ENCODE measurements around the gene ARID5B.

Gene ARID5B

GRCh38 chr10:61931620-61932332 is 30.3 kb downstream of the ARID5B start:
- Histone ChIP-seq H3K4me3 (IDR thresholded peaks at IDR 0.05; ENCODE audit: insufficient read depth, low read depth, low read length) (no peak overlapping the region), H3K36me3 (ENCODE audit: insufficient read depth) (no peaks in the 10 kb centered on the region), H3K27me3 (ENCODE audit: insufficient read depth, low read depth) (no peaks in the 10 kb centered on the region), H3K27ac (no peak overlapping the region), H3K9ac (no peak overlapping the region), H4K20me1 (ENCODE audit: insufficient read depth) (no peaks in the 10 kb centered on the region), H2AFZ (ENCODE audit: low read depth) (no peak overlapping the region), H3K4me2 (no peak overlapping the region), H3K79me2 (ENCODE audit: insufficient read depth, low read depth) (no peaks in the 10 kb centered on the region), H3K4me1 (ENCODE audit: low read depth, poor library complexity, severe bottlenecking) (no peaks in the 10 kb centered on the region)
- TF ChIP-seq, protein P1, sequence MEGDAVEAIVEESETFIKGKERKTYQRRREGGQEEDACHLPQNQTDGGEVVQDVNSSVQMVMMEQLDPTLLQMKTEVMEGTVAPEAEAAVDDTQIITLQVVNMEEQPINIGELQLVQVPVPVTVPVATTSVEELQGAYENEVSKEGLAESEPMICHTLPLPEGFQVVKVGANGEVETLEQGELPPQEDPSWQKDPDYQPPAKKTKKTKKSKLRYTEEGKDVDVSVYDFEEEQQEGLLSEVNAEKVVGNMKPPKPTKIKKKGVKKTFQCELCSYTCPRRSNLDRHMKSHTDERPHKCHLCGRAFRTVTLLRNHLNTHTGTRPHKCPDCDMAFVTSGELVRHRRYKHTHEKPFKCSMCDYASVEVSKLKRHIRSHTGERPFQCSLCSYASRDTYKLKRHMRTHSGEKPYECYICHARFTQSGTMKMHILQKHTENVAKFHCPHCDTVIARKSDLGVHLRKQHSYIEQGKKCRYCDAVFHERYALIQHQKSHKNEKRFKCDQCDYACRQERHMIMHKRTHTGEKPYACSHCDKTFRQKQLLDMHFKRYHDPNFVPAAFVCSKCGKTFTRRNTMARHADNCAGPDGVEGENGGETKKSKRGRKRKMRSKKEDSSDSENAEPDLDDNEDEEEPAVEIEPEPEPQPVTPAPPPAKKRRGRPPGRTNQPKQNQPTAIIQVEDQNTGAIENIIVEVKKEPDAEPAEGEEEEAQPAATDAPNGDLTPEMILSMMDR (conservative IDR thresholded peaks at IDR 0.05; ENCODE audit: low read depth, low read length) = no peak

GRCh38 chr10:61933859-61934555 is 32.5 kb downstream of the ARID5B start:
- Histone ChIP-seq H3K27ac (no peak overlapping the region), H2AFZ (ENCODE audit: low read depth) (no peak overlapping the region), H3K9ac (no peak overlapping the region), H3K27me3 (ENCODE audit: insufficient read depth, low read depth) (no peaks in the 10 kb centered on the region), H3K4me1 (ENCODE audit: low read depth, poor library complexity, severe bottlenecking) (no peaks in the 10 kb centered on the region), H4K20me1 (ENCODE audit: insufficient read depth) (no peaks in the 10 kb centered on the region), H3K36me3 (ENCODE audit: insufficient read depth) (no peaks in the 10 kb centered on the region), H3K4me3 (IDR thresholded peaks at IDR 0.05; ENCODE audit: insufficient read depth, low read depth, low read length) (no peak overlapping the region), H3K4me2 (no peak overlapping the region), H3K79me2 (ENCODE audit: insufficient read depth, low read depth) (no peaks in the 10 kb centered on the region)
- TF ChIP-seq, protein P1 (conservative IDR thresholded peaks at IDR 0.05; ENCODE audit: low read depth, low read length) = no peak

- Histone ChIP-seq H3K27me3 (ENCODE audit: insufficient read depth, low read depth) (no peaks in the 10 kb centered on the region), H3K36me3 (ENCODE audit: insufficient read depth) (no peaks in the 10 kb centered on the region), H4K20me1 (ENCODE audit: insufficient read depth) (no peaks in the 10 kb centered on the region), H3K4me3 (IDR thresholded peaks at IDR 0.05; ENCODE audit: insufficient read depth, low read depth, low read length) (no peak overlapping the region), H3K4me2 (no peak overlapping the region), H3K79me2 (ENCODE audit: insufficient read depth, low read depth) (no peaks in the 10 kb centered on the region), H3K4me1 (ENCODE audit: low read depth, poor library complexity, severe bottlenecking) (no peaks in the 10 kb centered on the region), H3K27ac (no peak overlapping the region), H3K9ac (no peak overlapping the region), H2AFZ (ENCODE audit: low read depth) (no peak overlapping the region)
- TF ChIP-seq, protein P1 (conservative IDR thresholded peaks at IDR 0.05; ENCODE audit: low read depth, low read length) = no peak
Observed at GRCh38 chr10:61935077-61935476, 33.6 kb downstream of the ARID5B start.

- H3K4me2 ChIP-seq = no peak overlapping the region
- H4K20me1 ChIP-seq (ENCODE audit: insufficient read depth) = no peaks in the 10 kb centered on the region
- H3K4me1 ChIP-seq (ENCODE audit: low read depth, poor library complexity, severe bottlenecking) = no peaks in the 10 kb centered on the region
- H3K36me3 ChIP-seq (ENCODE audit: insufficient read depth) = no peaks in the 10 kb centered on the region
- H2AFZ ChIP-seq (ENCODE audit: low read depth) = no peak overlapping the region
- H3K9ac ChIP-seq = no peak overlapping the region
- H3K27ac ChIP-seq = no peak overlapping the region
- H3K4me3 ChIP-seq (IDR thresholded peaks at IDR 0.05; ENCODE audit: insufficient read depth, low read depth, low read length) = no peak overlapping the region
- H3K27me3 ChIP-seq (ENCODE audit: insufficient read depth, low read depth) = no peaks in the 10 kb centered on the region
- no peaks in the 10 kb centered on the region for H3K79me2 ChIP-seq (ENCODE audit: insufficient read depth, low read depth)
- TF ChIP-seq, protein P1 (conservative IDR thresholded peaks at IDR 0.05; ENCODE audit: low read depth, low read length) = no peak
Observed at GRCh38 chr10:61936770-61937169, 35.3 kb downstream of the ARID5B start.
